Measurements from ENCODE around the gene RHOJ. TPM values are rescaled to one million over a fixed set of nuclear protein-coding genes. Genes with fewer than 3 reads are reported as not detected.
"Not testable (repeated sequence)": the region's sequence is repeated elsewhere in the genome, so short reads cannot be mapped to it uniquely, and the experiment has no call there.

Gene RHOJ
- total RNA-seq, 1 donor from 2014 or later: 115 TPM

DNA sequence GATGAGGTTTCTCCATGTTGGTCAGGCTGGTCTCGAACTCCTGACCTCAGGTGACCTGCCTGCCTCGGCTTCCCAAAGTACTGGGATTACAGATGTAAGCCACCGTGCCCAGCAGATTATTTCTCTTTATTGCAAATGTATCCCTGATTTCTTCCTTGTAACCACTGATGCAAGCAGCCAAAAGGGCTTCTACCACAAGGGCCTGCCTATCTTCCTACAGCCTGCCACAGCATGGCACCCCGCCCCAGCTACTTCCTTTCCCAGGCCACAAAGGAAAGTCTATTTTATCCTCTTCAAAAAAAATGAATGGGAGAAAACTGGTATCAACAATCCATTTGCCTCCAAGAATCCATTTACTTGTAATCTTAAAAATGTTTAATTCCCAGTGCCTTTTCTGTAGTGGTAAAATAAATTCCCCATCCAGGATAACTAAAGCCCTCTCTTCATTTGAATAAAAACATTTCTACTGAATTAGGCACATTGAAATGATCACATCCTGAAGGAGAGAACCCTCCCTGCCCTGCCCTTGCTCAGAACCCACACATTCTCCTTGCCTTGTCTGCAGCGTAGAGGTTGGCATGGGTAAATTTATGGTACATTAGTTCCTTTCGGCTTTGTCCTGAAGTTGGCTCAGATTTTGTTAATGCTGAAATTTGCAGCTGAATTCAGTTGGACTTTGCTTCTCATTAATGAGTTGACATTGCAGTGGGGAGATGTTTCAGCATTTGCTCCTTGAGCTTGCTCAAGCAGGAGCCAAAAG, 95.3 kb downstream of the RHOJ start:
- DNase-seq: no peak

DNA sequence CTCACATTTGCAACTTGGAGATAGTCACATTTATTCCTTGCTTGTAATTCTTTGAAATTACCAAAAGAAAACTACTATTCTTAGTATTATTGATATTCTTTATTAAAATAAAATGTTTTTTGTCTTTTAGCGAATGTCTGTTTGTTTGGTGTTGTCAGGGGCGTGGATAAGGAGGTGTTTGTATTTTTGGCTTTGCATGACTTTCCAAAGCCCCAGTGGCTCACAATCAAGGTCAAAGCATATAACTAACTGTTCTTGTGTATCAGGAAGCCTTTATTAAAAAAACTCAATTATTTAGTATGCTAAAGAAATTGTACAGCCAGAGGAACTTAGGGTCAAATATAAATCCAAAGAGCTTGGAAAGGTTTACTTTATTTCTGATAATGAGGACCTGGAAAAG, 96.6 kb downstream of the RHOJ start:
- DNase-seq: no peak

DNA sequence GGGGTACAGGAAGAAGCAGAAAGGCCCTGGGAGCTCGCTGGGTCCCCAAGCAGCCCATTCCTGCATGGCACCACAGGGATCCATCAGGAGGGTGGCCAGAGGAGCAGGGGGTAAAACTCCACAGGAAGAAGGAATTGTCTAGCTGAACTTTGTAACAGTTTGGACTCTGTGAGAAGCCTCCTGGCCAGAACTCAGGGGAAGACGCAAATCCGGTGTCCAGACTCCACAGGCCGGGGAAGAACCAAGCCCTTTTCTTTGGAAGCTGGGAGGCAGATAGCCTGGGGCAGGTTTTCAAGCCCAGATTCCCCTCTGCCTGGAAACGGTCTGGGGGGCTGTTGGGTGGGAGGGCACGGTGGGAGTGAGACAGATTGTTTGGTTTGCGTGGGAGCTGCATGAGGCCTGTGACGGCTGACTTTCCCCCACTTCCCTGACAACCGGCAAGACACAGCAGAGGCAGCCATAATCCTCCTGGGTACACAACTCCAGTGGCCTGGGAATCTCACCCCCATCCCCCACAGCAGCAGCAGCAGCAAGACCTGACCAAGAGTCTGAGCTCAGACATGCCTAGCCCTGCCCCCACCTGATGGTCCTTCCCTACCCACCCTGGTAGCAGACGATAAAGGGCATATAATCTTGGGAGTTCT, 97.8 kb downstream of the RHOJ start:
- DNase-seq: no peak

DNA sequence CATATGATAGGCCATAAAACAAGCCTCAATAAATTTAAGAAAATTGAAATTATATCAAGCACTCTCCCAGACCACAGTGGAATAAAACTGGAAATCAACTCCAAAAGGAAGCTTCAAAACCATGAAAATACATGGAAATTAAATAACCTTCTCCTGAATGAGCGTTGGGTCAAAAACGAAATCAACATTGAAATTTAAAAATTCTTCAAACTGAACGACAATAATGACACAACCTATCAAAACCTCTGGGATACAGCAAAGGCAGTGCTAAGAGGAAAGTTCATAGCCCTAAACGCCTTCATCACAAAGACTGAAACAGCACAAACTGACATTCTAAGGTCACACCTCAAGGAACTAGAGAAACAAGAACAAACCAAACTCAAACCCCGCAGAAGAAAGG, 100.2 kb downstream of the RHOJ start:
- DNase-seq: not testable (repeated sequence)

DNA sequence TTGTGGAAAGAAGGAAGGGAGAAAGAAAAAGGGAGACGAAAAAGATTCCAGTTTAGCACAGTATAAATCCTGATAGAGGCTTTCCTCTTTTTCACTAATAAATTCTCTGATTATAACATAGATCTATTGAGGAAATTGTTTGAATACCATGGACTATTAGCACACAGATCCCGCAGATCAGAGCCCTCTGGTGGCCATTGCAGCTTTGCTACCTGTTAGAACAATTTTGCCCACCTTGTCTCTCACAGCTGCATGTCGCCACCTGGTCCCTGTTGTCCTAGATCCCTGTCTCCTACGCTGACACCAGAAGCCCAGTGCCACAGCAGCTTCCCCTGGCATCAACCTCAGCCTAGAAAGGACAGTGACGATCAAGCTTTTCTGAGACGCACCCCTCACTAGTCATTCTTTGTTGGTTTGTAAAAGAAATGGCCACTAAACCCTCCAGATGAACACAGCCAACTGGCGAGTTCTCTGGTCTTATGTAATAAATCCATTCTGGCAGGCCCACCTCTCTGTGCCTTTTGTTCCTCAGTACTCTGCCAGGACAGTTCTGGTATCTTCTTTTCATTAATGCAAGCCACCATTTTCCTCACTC, 104.6 kb downstream of the RHOJ start:
- peak; percentile 70 for DNase-seq

DNA sequence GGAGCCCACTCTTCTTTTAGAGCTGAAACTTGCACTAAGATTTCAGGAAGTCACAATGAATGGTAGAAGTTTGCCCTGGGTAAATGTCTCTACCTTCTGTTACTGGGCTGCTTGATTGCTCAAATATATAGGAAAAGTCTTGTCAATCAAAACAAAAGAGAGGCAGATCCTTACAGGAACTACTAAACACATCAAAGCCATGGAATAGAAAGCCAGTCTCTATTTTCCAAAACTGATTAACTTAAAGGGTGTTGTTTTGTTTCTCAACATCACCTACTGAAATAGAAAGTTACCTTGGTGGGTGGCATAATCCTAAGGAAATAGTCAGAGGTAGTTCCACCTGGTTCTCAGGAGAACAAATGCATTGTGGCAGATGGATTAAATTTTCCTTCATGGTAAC, 114.6 kb downstream of the RHOJ start, which contains the start of gene GPHB5:
Gene GPHB5, minus strand, starts transcription at position 101 of the 400 bp plus-strand sequence. CDS start 1,086 bp downstream, outside the sequence.
- DNase-seq: no peak

DNA sequence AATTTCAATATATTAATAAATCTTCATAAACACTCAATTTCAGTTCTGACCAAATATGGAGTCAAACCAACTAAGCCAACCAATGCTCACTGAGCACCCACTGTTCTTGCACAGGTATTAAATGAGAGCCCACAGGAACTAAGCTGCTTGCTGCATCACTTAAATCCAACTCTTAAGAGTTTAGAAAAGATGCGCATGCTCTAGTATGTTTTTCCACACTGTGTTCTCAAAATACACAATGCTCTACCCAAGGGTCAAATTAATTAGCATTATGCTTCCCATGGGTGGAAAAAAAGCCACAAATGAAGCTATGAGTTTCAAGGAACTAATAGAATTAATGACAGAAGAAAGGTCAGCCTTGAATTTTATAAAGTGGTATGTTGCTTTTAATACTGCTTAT, 118.2 kb downstream of the RHOJ start:
- no peak for DNase-seq

DNA sequence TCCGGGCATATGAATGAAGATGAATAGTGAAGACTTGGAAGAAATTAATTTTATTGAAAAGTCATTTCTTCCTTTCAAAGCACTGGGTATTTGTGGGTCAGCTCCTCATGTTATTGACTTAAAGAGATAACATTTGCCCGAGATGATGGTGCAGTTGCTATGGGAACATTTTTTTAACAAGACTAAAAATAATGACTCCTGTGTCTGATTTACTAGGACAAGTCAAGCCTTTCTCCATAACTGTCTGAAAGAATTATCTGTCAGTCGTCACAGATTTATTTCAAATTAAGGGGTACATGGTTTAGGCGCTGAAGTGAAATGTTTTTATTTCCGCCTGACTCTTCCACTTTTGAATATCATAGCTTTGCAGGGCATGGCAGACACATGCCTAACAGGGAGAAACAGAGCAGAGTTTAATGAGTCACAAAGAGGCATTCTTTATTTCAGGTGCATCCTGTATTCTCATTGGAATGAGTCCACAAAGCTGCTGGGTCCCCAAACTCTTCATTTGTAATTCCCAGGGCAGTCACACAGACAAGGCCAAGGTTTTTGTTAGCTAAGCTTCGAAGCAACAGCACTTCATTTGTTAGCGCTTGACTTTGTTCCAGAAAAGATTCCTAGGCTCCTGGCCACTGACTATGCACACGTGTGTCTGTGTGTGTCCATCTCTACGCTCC, 118.8 kb downstream of the RHOJ start:
- DNase-seq: peak; percentile 85

DNA sequence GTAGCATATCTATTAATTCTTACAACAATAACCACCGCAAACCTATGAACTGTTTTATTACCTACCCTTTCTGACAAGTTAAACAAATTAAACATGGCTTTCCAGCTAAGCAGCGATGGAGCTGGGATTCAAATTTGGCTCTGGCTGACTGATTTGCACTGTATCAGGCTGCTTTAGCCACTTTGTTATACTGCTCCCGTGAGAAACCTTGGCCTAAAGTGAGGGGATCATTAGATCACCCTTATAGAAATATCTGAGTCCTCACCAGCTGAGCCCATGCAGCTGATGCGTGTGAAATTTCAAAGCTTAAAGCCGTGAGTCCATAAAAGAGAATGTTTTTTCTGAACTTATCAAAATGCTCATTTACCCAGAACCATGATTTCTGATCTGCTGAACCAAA, 122.6 kb downstream of the RHOJ start:
- DNase-seq: no peak

DNA sequence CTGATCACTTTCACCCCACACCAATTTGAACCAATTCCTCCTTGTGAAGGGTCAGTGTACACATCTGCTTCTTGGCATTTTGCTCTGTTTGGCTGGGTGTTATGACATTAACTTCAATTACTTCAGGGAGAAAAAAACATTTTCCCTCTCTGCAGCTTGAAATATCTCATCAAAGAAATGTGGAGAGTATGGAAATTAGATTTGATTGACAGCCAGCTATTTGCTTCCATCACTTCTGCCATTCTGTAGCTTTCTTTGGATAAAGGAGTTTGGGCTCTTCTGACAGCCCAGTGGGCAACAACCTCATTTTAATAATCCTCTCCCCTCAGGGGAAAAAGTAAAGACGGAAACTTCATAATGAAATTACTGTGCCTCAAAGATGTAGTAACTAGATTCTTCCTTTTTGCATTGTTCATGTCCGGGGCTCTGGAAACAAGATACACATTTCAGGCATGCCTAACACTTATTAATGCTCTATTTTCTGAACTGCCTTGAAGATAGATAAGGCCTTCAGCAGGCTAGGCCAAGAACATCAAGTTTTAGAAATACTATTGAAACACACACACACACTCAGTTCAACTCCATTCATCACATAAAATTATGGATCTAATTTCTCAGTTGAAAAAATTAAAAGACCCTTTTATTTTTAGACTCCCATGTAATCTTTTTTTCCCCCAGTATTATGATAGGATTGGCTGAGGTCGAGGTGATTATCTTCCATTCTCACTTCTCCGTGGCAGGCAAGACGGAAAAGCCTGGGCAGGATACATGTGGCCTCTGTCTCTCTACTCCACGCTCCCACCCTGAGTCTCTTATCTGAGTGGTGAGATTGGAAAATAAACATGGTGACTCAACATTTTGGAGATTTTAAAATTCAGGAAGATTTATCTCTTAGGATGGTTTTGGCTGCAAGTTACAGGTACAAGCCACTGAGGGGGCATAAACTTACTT, 124.8 kb downstream of the RHOJ start:
- DNase-seq: no peak

DNA sequence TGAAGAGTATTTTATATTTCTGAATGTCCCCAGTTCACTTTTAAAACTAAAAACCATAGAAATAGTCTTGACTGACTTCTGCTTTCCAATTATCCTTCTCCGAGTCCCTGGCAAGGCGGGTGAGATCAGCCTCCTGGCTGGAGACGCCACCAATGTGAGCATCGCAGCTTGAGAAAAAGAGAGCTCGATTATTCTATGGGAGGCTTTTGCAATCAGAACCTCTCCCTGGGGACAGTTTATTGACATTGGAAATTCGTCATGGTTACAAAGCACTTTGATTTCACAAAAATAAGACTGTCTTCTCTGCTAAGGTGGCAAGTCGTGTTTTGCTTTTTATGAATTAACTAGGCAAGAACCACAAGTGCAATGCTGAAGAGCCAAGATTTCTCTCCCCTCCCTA, 138.1 kb downstream of the RHOJ start:
- DNase-seq: no peak

Other genes starting within 250 kb of the RHOJ start
- gene KCNH5, start 159.0 kb upstream of the RHOJ start, total RNA-seq: not detected in 2 replicates
- not detected in 2 replicates for gene GPHB5, start 114.5 kb downstream of the RHOJ start, total RNA-seq